WTC11 (cell line): ENCODE results near the gene PDCD1LG2. TPM values are rescaled to one million over a fixed set of nuclear protein-coding genes. Genes with fewer than 3 reads are reported as not detected.

Experiments
- ATAC-seq: fragments of 200-7000 bp; cut with Tn5 transposase; 2 replicates; pipeline ENCODE4 v1.10.0; 2021; ENCODE audit warnings: mild to moderate bottlenecking, moderate library complexity
- CTCF ChIA-PET: fragments of 300-600 bp; sonication (Branson Sonifier 250); formaldehyde crosslinking; loops from one replicate; lab custom pipeline; 2021; ENCODE audit warnings: antibody characterized with exemption; lab: Charles Lee
- POLR2A ChIA-PET: fragments of 350-600 bp; sonication (Branson Sonifier 250); formaldehyde crosslinking; loops from one replicate; lab custom pipeline; 2021; ENCODE audit warnings: antibody characterized with exemption; lab: Charles Lee
- DNase-seq: peaks from one replicate; pipeline ENCODE4 v3.0.0; 2021; ENCODE audit warnings: low spot score
- H3K27ac Mint-ChIP-seq: 2 replicates; pipeline ENCODE4 v1.8.0; 2021; ENCODE audit warnings: mixed read lengths
- H3K27me3 Mint-ChIP-seq: 2 replicates; pipeline ENCODE4 v1.8.0; 2021; ENCODE audit warnings: low read depth, mild to moderate bottlenecking, moderate library complexity, mixed read lengths
- H3K36me3 Mint-ChIP-seq: 2 replicates; pipeline ENCODE4 v1.8.0; 2021; ENCODE audit warnings: mixed read lengths
- H3K4me1 Mint-ChIP-seq: 2 replicates; pipeline ENCODE4 v1.8.0; 2022; ENCODE audit warnings: mixed read lengths
- H3K4me3 Mint-ChIP-seq: 2 replicates; pipeline ENCODE4 v1.8.0; 2021; ENCODE audit warnings: mild to moderate bottlenecking, moderate library complexity, mixed read lengths
- H3K9me3 Mint-ChIP-seq: 2 replicates; pipeline ENCODE4 v1.8.0; 2021; ENCODE audit warnings: mixed read lengths
- AFF4 ChIP-seq: sonication (generic); formaldehyde crosslinking; IDR thresholded peaks from 2 replicates; pipeline ENCODE4 v1.8.1; 2023; ENCODE audit warnings: mild to moderate bottlenecking, missing genetic modification reagents, borderline replicate concordance
- ATF1 ChIP-seq: sonication (generic); formaldehyde crosslinking; IDR thresholded peaks from 2 replicates; pipeline ENCODE4 v1.8.1; 2023; ENCODE audit warnings: mild to moderate bottlenecking, moderate library complexity, missing genetic modification reagents
- CBFB ChIP-seq: sonication (generic); formaldehyde crosslinking; IDR thresholded peaks from 2 replicates; pipeline ENCODE4 v1.8.1; 2022; ENCODE audit warnings: mild to moderate bottlenecking, low read depth, missing genetic modification reagents
- EMX1 ChIP-seq: fragments of 250-450 bp; sonication (Bioruptor Pico); IDR thresholded peaks from 2 replicates; pipeline ENCODE4 v1.8.0; 2021; ENCODE audit warnings: mild to moderate bottlenecking
- GRHL2 ChIP-seq: fragments of 250-450 bp; sonication (Bioruptor Pico); IDR thresholded peaks from 2 replicates; pipeline ENCODE4 v1.8.0; 2022; ENCODE audit warnings: mild to moderate bottlenecking, moderate library complexity; ENCODE audit not compliant: insufficient replicate concordance, severe bottlenecking
- PRDM15 ChIP-seq: sonication (generic); formaldehyde crosslinking; IDR thresholded peaks from 2 replicates; pipeline ENCODE4 v1.8.0; 2022; ENCODE audit warnings: missing genetic modification reagents
- RORB ChIP-seq: fragments of 250-450 bp; sonication (Bioruptor Pico); IDR thresholded peaks from 2 replicates; pipeline ENCODE4 v1.9.0; 2021; ENCODE audit warnings: mild to moderate bottlenecking
- SMAD3 ChIP-seq: sonication (generic); formaldehyde crosslinking; IDR thresholded peaks from 2 replicates; pipeline ENCODE4 v1.8.0; 2022; ENCODE audit warnings: missing genetic modification reagents, mild to moderate bottlenecking, borderline replicate concordance
- STAT6 ChIP-seq: sonication (generic); formaldehyde crosslinking; conservative IDR thresholded peaks from 2 replicates; pipeline ENCODE4 v1.8.1; 2023; ENCODE audit warnings: mild to moderate bottlenecking, low read depth, missing genetic modification reagents, moderate library complexity
- TEAD4 ChIP-seq: sonication (generic); formaldehyde crosslinking; IDR thresholded peaks from 2 replicates; pipeline ENCODE4 v1.8.0; 2022; ENCODE audit warnings: mild to moderate bottlenecking, missing genetic modification reagents
- ZNF232 ChIP-seq: sonication (generic); formaldehyde crosslinking; IDR thresholded peaks from 2 replicates; pipeline ENCODE4 v1.8.0; 2022; ENCODE audit warnings: mild to moderate bottlenecking, missing genetic modification reagents
- ZNF317 ChIP-seq: sonication (generic); formaldehyde crosslinking; IDR thresholded peaks from 2 replicates; pipeline ENCODE4 v1.8.1; 2023; ENCODE audit warnings: low read depth, mild to moderate bottlenecking, moderate library complexity, missing genetic modification reagents, borderline replicate concordance
- ZNF396 ChIP-seq: fragments of 250-450 bp; sonication (Bioruptor Pico); IDR thresholded peaks from 2 replicates; pipeline ENCODE4 v1.8.0; 2021; ENCODE audit warnings: mild to moderate bottlenecking, moderate library complexity, borderline replicate concordance
- ZNF671 ChIP-seq: fragments of 250-450 bp; sonication (Bioruptor Pico); IDR thresholded peaks from 2 replicates; pipeline ENCODE4 v1.8.0; 2021; ENCODE audit warnings: mild to moderate bottlenecking
- total RNA-seq: library from RNA; stranded (reverse); gene quantifications from 3 replicates; pipeline ENCODE4 v1.2.3, GENCODE V29; 2021
- TF ChIP-seq, protein P1 (sequence below): sonication (generic); formaldehyde crosslinking; IDR thresholded peaks from 2 replicates; pipeline ENCODE4 v1.8.1; 2022; ENCODE audit warnings: mild to moderate bottlenecking, missing genetic modification reagents, moderate library complexity, borderline replicate concordance
- TF ChIP-seq, protein P2 (sequence below): sonication (generic); formaldehyde crosslinking; IDR thresholded peaks from 2 replicates; pipeline ENCODE4 v1.8.0; 2022; ENCODE audit warnings: mild to moderate bottlenecking, missing genetic modification reagents

Gene PDCD1LG2
- total RNA-seq, 1 experiment from 2014 or later: not detected

- CTCF ChIA-PET: no interaction called here
- ATAC-seq (no peak), DNase-seq (no peak)
- no peak overlapping the region for H3K4me3 Mint-ChIP-seq
- TF ChIP-seq, protein P1, sequence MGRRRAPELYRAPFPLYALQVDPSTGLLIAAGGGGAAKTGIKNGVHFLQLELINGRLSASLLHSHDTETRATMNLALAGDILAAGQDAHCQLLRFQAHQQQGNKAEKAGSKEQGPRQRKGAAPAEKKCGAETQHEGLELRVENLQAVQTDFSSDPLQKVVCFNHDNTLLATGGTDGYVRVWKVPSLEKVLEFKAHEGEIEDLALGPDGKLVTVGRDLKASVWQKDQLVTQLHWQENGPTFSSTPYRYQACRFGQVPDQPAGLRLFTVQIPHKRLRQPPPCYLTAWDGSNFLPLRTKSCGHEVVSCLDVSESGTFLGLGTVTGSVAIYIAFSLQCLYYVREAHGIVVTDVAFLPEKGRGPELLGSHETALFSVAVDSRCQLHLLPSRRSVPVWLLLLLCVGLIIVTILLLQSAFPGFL (CRISPR knock-in tag): no peak
- no peak for TF ChIP-seq RORB
- no peak for TF ChIP-seq AFF4 (CRISPR knock-in tag)
- TF ChIP-seq EMX1 (CRISPR knock-in tag): no peak
- no peak for TF ChIP-seq ZNF317 (CRISPR knock-in tag)
- no peak for TF ChIP-seq PRDM15
- no peak for TF ChIP-seq ATF1 (CRISPR knock-in tag)
- no peak for TF ChIP-seq SMAD3 (CRISPR knock-in tag)
- no peak overlapping the region for H3K27ac Mint-ChIP-seq
- no peaks in the 10 kb centered on the region for H3K9me3 Mint-ChIP-seq
- H3K27me3 Mint-ChIP-seq: no peaks in the 10 kb centered on the region
- peaks cover 6% of the 10 kb centered on the region for H3K4me1 Mint-ChIP-seq
- POLR2A ChIA-PET: no interaction called here
- H3K36me3 Mint-ChIP-seq: no peaks in the 10 kb centered on the region
These were observed 58.5 kb downstream of the PDCD1LG2 start for GRCh38 chr9:5568868-5569267.

DNA sequence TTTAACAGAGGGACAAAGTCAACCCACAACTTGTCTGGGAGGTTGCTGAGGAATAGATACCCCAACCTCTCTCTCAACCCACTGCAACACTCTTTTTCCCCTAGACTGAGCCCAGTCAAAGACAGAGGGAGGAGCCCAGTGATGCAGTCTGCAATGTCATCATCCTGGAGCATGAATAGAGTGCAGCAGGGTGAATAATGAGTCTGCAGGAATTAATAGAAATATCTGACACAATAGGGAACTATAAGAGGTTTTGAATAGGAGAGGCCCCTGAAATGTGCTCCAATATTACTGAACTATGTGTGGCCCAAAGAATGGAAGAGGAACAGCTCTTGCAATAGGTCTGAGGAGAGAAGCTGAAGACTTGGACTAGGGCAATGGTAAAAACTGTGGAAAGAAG, 59.1 kb downstream of the PDCD1LG2 start:
- Mint-ChIP-seq H3K4me3 (no peak overlapping the region), H3K27me3 (no peaks in the 10 kb centered on the region), H3K4me1 (peaks cover 6% of the 10 kb centered on the region), H3K9me3 (no peaks in the 10 kb centered on the region), H3K27ac (no peak overlapping the region), H3K36me3 (no peaks in the 10 kb centered on the region)
- DNase-seq: no peak
- CTCF ChIA-PET: interaction anchor here (2.1 kb wide), 1 partner anchor 119 kb away, joined by 7 read pairs; the partner anchor contains the start of gene CD274
- TF ChIP-seq CBFB (CRISPR knock-in tag): no peak
- TF ChIP-seq ZNF396 (CRISPR knock-in tag): no peak
- TF ChIP-seq PRDM15: no peak
- TF ChIP-seq STAT6 (CRISPR knock-in tag): no peak
- TF ChIP-seq GRHL2 (CRISPR knock-in tag): no peak
- TF ChIP-seq, protein P2, sequence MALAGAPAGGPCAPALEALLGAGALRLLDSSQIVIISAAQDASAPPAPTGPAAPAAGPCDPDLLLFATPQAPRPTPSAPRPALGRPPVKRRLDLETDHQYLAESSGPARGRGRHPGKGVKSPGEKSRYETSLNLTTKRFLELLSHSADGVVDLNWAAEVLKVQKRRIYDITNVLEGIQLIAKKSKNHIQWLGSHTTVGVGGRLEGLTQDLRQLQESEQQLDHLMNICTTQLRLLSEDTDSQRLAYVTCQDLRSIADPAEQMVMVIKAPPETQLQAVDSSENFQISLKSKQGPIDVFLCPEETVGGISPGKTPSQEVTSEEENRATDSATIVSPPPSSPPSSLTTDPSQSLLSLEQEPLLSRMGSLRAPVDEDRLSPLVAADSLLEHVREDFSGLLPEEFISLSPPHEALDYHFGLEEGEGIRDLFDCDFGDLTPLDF (CRISPR knock-in tag): no peak
- TF ChIP-seq ZNF317 (CRISPR knock-in tag): no peak
- TF ChIP-seq TEAD4: no peak
- no peak for TF ChIP-seq ZNF232 (CRISPR knock-in tag)
- no peak for TF ChIP-seq ZNF671 (CRISPR knock-in tag)
- POLR2A ChIA-PET: no interaction called here
- no peak for ATAC-seq
